HepG2 (cell line): Measurements from ENCODE around the gene ANK3. TPM values are rescaled to one million over a fixed set of nuclear protein-coding genes. Genes with fewer than 3 reads are reported as not detected.

Experiments used
- ATAC-seq: fragments of 200-7000 bp; cut with Tn5 transposase; 3 replicates; pipeline ENCODE4 v1.9.1; 2020; ENCODE audit warnings: mild to moderate bottlenecking, moderate library complexity
- BruUV-seq: library from RNA; stranded (reverse); fragments of 400-500 nt; replicated peaks from 2 replicates; lab custom pipeline; 2021; lab: Mats Ljungman, UMichigan
- CTCF ChIA-PET: fragments of 300-600 bp; formaldehyde crosslinking; extraction: SDS; loops from one replicate; lab custom pipeline; 2021; ENCODE audit warnings: low total read pairs, inconsistent platforms, low intra/inter-chr PET ratio; lab: Yijun Ruan, JAX
- POLR2A ChIA-PET: fragments of 350-600 bp; sonication (Branson Sonifier 250); formaldehyde crosslinking; loops from one replicate; lab custom pipeline; 2020; ENCODE audit warnings: antibody characterized with exemption, inconsistent platforms; lab: Yijun Ruan, JAX
- DNase-seq: peaks from one replicate; pipeline ENCODE4 v3.0.0-alpha.2; 2015; ENCODE audit warnings: low spot score
- FAIRE-seq: peaks from 3 replicates; lab custom pipeline; 2011; peaks lifted over from hg19 to GRCh38; lab: Jason Lieb, UNC
- H2AFZ ChIP-seq: one replicate; pipeline ENCODE4 v1.6.1; 2011; ENCODE audit warnings: low read length, inconsistent platforms
- H3K27ac ChIP-seq: fragments of 300-600 bp; 3 replicates; pipeline ENCODE4 v1.8.0; 2011; ENCODE audit warnings: mixed run types, mild to moderate bottlenecking, mixed read lengths, low read length, inconsistent platforms; ENCODE audit not compliant: insufficient read depth; ENCODE audit errors: extremely low read length
- H3K27me3 ChIP-seq, 2 experiments: fragments of 200-600 bp in 1 of 2; 2 replicates in 1 of 2; 3 replicates in 1 of 2; pipeline versions ENCODE4 v1.6.0 to v1.8.0; 2011; ENCODE audit warnings: low read length in 2 of 2, mild to moderate bottlenecking in 2 of 2, moderate library complexity in 2 of 2, inconsistent platforms in 1 of 2; ENCODE audit not compliant: insufficient read depth in 2 of 2, control insufficient read depth in 1 of 2
- H3K36me3 ChIP-seq, 2 experiments: fragments of 200-600 bp in 1 of 2; replicated peaks in 1 of 2; 2 replicates in 1 of 2; 3 replicates in 1 of 2; pipeline versions ENCODE4 v1.5.1 to v1.8.0; 2011; ENCODE audit warnings: low read length in 2 of 2, inconsistent platforms in 1 of 2; ENCODE audit not compliant: insufficient read depth in 2 of 2, control insufficient read depth in 1 of 2
- H3K4me1 ChIP-seq: 2 replicates; pipeline ENCODE4 v1.5.1; 2012; ENCODE audit warnings: low read length, inconsistent platforms; ENCODE audit not compliant: insufficient read depth
- H3K4me2 ChIP-seq: 2 replicates; pipeline ENCODE4 v1.6.0; 2011; ENCODE audit warnings: low read depth, low read length, inconsistent platforms
- H3K4me3 ChIP-seq, 3 experiments: fragments of 200-600 bp in 1 of 3; sonication (generic), shearing (Covaris generic) in 1 of 3; replicated peaks in 1 of 3; 2 replicates each; pipeline ENCODE4 v1.5.1; 2011 to 2016; ENCODE audit warnings: low read length in 3 of 3, inconsistent platforms in 2 of 3, low read depth in 2 of 3, mild to moderate bottlenecking in 2 of 3, control low read depth in 1 of 3, mixed read lengths in 1 of 3; ENCODE audit not compliant: insufficient read depth in 1 of 3
- H3K79me2 ChIP-seq: one replicate; pipeline ENCODE4 v1.6.1; 2011; ENCODE audit warnings: low read length, inconsistent platforms; ENCODE audit not compliant: insufficient read depth
- H3K9ac ChIP-seq: 2 replicates; pipeline ENCODE4 v1.6.0; 2011; ENCODE audit warnings: mild to moderate bottlenecking, low read depth, low read length, inconsistent platforms; ENCODE audit not compliant: insufficient read depth
- H3K9me3 ChIP-seq: 2 replicates; pipeline ENCODE4 v1.5.1; 2012; ENCODE audit warnings: mild to moderate bottlenecking, low read length
- H4K20me1 ChIP-seq: 2 replicates; pipeline ENCODE4 v1.6.0; 2011; ENCODE audit warnings: inconsistent platforms, mild to moderate bottlenecking, low read length, moderate library complexity; ENCODE audit not compliant: insufficient read depth
- ELF4 ChIP-seq: sonication (generic); formaldehyde crosslinking; IDR thresholded peaks from 2 replicates; pipeline ENCODE4 v1.5.0; 2020; ENCODE audit warnings: missing genetic modification reagents, mild to moderate bottlenecking, moderate library complexity, borderline replicate concordance
- NFRKB ChIP-seq: fragments of 450-650 bp; IDR thresholded peaks from 2 replicates; pipeline ENCODE4 v1.6.1; 2017
- SP140L ChIP-seq: sonication (generic); formaldehyde crosslinking; IDR thresholded peaks from 2 replicates; pipeline ENCODE4 v1.4.0; 2020; ENCODE audit warnings: missing genetic modification reagents, borderline replicate concordance
- ZNF10 ChIP-seq: sonication (generic); formaldehyde crosslinking; IDR thresholded peaks from 2 replicates; pipeline ENCODE4 v1.4.0; 2020; ENCODE audit warnings: mild to moderate bottlenecking, low read depth, missing genetic modification reagents, borderline replicate concordance
- WGBS: methylation state at CpG from one replicate; pipeline ENCODE4 v1.1.6; 2017; ENCODE audit warnings: low lambda C conversion rate; 5-methylcytosine and 5-hydroxymethylcytosine counted together
- in situ Hi-C: cut with HindIII; loops from 2 replicates; pipeline ENCODE4 v1.10.0; 2017; ENCODE audit warnings: low pct_unique_long_range_greater_than_20kb; ENCODE audit not compliant: extremely low pct_ligation_motif_present
- intact Hi-C: fragments of 100-400 bp; cut with micrococcal nuclease; formaldehyde crosslinking; loops from one replicate; pipeline ENCODE4 v1.10.0; 2022; ENCODE audit not compliant: unreplicated experiment
- polyA plus RNA-seq, 8 experiments: library from polyadenylated mRNA; depleted of rRNA in 3 of 8; stranded (reverse) in 7 of 8; unstranded in 1 of 8; fragments of >200 nt; fragmentation: Illumina TruSeq in 4 of 8; extraction: Trizol in 4 of 8; gene quantifications; 2 replicates each; pipeline versions ENCODE4 v1.2.1 to v1.2.3, GENCODE V29; 2011 to 2016; ENCODE audit warnings: low read depth in 4 of 8, missing spikeins in 1 of 8, mixed read lengths in 1 of 8; ENCODE audit not compliant: insufficient read depth in 1 of 8
- total RNA-seq, 5 experiments: library from RNA; depleted of rRNA; stranded (reverse); fragments of >200 nt; fragmentation: Illumina TruSeq; extraction: Trizol; gene quantifications; 2 replicates each; pipeline ENCODE4 v1.2.3, GENCODE V29; 2016; ENCODE audit warnings: low read depth in 1 of 5
- TF ChIP-seq, protein P1 (sequence below): sonication (generic); formaldehyde crosslinking; IDR thresholded peaks from 2 replicates; pipeline ENCODE4 v1.4.0; 2020; ENCODE audit warnings: low read depth, mild to moderate bottlenecking, missing genetic modification reagents
- TF ChIP-seq, protein P2 (sequence below): sonication (generic); formaldehyde crosslinking; IDR thresholded peaks from 2 replicates; pipeline ENCODE4 v1.5.0; 2020; ENCODE audit warnings: missing genetic modification reagents
- TF ChIP-seq, protein P3 (sequence below): sonication (generic); formaldehyde crosslinking; conservative IDR thresholded peaks from 2 replicates; pipeline ENCODE4 v1.8.0; 2022; ENCODE audit warnings: mild to moderate bottlenecking, moderate library complexity, missing genetic modification reagents

ANK3 gene
- total and polyA plus RNA-seq, 2 of the 13 experiments (the other 11 are each of a cell fraction or from before 2014, with no cell fraction given), result not detected

DNA sequence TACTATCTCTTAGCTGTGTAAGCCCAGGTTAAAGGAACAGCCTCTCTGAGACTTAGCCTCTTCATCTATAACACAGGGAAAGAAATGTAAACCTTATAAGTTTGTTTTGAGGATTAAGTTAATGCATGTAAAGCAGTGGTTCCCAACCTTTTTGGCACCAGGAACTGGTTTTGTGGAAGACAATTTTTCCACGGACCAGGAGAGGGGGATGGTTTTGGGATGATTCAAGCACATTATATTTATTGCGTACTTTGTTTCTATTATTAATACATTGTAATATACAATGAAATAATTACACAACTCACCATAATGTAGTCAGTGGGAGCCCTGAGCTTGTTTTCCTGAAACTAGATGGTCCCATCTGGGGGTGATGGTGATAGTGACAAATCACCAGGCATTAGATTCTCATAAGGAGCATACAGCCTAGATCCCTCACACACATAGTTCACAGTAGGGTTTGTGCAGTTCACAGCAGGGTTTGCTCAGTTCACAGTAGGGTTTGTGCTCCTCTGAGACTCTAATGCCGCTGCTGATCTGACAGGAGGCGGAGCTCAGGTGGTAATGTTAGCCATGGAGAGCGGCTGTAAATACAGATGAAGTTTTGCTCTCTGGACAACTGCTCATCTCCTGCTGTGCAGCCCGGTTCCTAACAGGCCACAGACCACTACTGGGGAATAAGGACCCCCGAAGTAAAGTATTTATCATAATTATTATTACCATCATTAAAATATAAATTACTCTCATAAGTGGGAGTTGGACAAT, 41.3 kb upstream of the ANK3 start (continued):
- TF ChIP-seq NFRKB, result no peak
- TF ChIP-seq SP140L, result no peak
- TF ChIP-seq, protein P1, sequence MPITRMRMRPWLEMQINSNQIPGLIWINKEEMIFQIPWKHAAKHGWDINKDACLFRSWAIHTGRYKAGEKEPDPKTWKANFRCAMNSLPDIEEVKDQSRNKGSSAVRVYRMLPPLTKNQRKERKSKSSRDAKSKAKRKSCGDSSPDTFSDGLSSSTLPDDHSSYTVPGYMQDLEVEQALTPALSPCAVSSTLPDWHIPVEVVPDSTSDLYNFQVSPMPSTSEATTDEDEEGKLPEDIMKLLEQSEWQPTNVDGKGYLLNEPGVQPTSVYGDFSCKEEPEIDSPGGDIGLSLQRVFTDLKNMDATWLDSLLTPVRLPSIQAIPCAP (CRISPR knock-in tag), result no peak
- TF ChIP-seq, all 625 proteins: peak for 0

DNA sequence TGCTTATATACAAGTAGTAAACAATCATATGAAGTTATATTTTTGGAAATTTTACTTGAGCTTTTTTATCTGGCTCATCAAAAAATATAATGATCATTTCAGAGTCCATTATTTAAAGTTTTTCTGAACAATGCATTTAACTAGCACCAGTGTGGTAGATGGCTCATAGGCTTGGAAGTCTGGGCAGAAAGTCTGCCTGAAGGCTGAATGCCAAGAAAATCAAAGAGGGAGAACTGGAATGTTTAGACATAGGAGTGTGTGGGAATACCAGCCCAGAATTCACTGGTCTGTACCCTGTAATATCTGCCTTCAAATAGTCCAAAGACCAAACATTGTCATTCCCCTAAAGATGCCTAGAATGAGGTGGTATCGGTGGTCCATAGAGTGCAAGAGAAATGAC, 40.3 kb upstream of the ANK3 start:
- H3K79me2 ChIP-seq, result no peaks in the 10 kb centered on the region
- TF ChIP-seq ELF4 (CRISPR knock-in tag), result no peak
- TF ChIP-seq, protein P2, sequence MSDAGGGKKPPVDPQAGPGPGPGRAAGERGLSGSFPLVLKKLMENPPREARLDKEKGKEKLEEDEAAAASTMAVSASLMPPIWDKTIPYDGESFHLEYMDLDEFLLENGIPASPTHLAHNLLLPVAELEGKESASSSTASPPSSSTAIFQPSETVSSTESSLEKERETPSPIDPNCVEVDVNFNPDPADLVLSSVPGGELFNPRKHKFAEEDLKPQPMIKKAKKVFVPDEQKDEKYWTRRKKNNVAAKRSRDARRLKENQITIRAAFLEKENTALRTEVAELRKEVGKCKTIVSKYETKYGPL, result no peak
- TF ChIP-seq, protein P3, sequence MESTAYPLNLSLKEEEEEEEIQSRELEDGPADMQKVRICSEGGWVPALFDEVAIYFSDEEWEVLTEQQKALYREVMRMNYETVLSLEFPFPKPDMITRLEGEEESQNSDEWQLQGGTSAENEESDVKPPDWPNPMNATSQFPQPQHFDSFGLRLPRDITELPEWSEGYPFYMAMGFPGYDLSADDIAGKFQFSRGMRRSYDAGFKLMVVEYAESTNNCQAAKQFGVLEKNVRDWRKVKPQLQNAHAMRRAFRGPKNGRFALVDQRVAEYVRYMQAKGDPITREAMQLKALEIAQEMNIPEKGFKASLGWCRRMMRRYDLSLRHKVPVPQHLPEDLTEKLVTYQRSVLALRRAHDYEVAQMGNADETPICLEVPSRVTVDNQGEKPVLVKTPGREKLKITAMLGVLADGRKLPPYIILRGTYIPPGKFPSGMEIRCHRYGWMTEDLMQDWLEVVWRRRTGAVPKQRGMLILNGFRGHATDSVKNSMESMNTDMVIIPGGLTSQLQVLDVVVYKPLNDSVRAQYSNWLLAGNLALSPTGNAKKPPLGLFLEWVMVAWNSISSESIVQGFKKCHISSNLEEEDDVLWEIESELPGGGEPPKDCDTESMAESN, result no peak
- TF ChIP-seq ZNF10, result no peak
- in situ Hi-C loops (loop anchor here (5.0 to 10.0 kb wide), 2 partner anchors 225 to 333 kb away; no protein-coding TSS in a partner anchor), intact Hi-C loops (loop anchor here (5.0 kb wide), 1 partner anchor 803 kb away; no protein-coding TSS in a partner anchor)
- H3K4me3 ChIP-seq, result no peak overlapping the region
- ATAC-seq (no peak), FAIRE-seq (no peak), DNase-seq (no peak)
- no peak overlapping the region for H3K4me2 ChIP-seq
- H3K9ac ChIP-seq, result no peak overlapping the region
- H3K4me1 ChIP-seq, result no peaks in the 10 kb centered on the region; the same call in 1 of the 2 replicates
- no peaks in the 10 kb centered on the region for H4K20me1 ChIP-seq
- no peaks in the 10 kb centered on the region for H3K27me3 ChIP-seq
- BruUV-seq, result no TSS peak
- no peaks in the 10 kb centered on the region for H3K9me3 ChIP-seq
- WGBS, result 50% methylated on average over 1 of the region's 1 CpG
- H3K27ac ChIP-seq, result no peak overlapping the region
- H2AFZ ChIP-seq, result no peak overlapping the region
- H3K36me3 ChIP-seq, result no peaks in the 10 kb centered on the region
- ChIA-PET POLR2A (no interaction called here), CTCF (no interaction called here)
